CD14-positive monocyte (primary cell): ENCODE measurements around the gene NT5DC4. TPM values are rescaled to one million over a fixed set of nuclear protein-coding genes. Genes with fewer than 3 reads are reported as not detected.

ENCODE experiments used
- DNase-seq, 3 donors: peaks; one replicate each; pipeline ENCODE4 v3.0.0-alpha.2; 2011 to 2022
- H2AFZ ChIP-seq: 2 replicates; pipeline ENCODE4 v1.6.0; 2012; ENCODE audit warnings: mild to moderate bottlenecking, low read depth, low read length, inconsistent platforms; ENCODE audit not compliant: insufficient read depth, poor library complexity, severe bottlenecking
- H3K27ac ChIP-seq, 2 donors: 1 replicate in 1 of 2; 2 replicates in 1 of 2; pipeline ENCODE4 v1.5.1; 2012 to 2013; ENCODE audit warnings: low read length in 2 of 2, control low read depth in 1 of 2, inconsistent platforms in 1 of 2, low read depth in 1 of 2, mild to moderate bottlenecking in 1 of 2
- H3K27me3 ChIP-seq, 2 donors: one replicate each; pipeline versions ENCODE4 v1.6.0 to v1.6.1; 2011 to 2013; ENCODE audit warnings: low read length in 2 of 2; ENCODE audit not compliant: control insufficient read depth in 2 of 2, insufficient read depth in 2 of 2
- H3K36me3 ChIP-seq, 2 donors: replicated peaks in 1 of 2; 1 replicate in 1 of 2; 2 replicates in 1 of 2; pipeline versions ENCODE4 v1.5.1 to v1.6.1; 2012 to 2013; ENCODE audit warnings: low read length in 2 of 2, control low read depth in 1 of 2, inconsistent platforms in 1 of 2, mild to moderate bottlenecking in 1 of 2; ENCODE audit not compliant: insufficient read depth in 2 of 2, control insufficient read depth in 1 of 2
- H3K4me1 ChIP-seq, 2 donors: 1 replicate in 1 of 2; 2 replicates in 1 of 2; pipeline versions ENCODE4 v1.5.1 to v1.6.1; 2012 to 2013; ENCODE audit warnings: low read length in 2 of 2, control low read depth in 1 of 2, inconsistent platforms in 1 of 2, mild to moderate bottlenecking in 1 of 2, moderate library complexity in 1 of 2; ENCODE audit not compliant: insufficient read depth in 2 of 2, control insufficient read depth in 1 of 2
- H3K4me2 ChIP-seq: replicated peaks from 2 replicates; pipeline ENCODE3; 2012; ENCODE audit warnings: low read length, moderate library complexity, mild to moderate bottlenecking; ENCODE audit not compliant: poor library complexity, severe bottlenecking; ENCODE audit errors: extremely low read depth
- H3K4me3 ChIP-seq, 3 experiments: fragments of 200-600 bp in 1 of 3; sonication (generic) in 1 of 3; replicated peaks in 1 of 3; 1 replicate in 2 of 3; 2 replicates in 1 of 3; pipeline ENCODE4 v1.5.1; 2011 to 2013; ENCODE audit warnings: low read length in 3 of 3, mild to moderate bottlenecking in 3 of 3, control low read depth in 2 of 3, low read depth in 2 of 3, inconsistent platforms in 1 of 3, moderate library complexity in 1 of 3
- H3K79me2 ChIP-seq: 2 replicates; pipeline ENCODE4 v1.6.0; 2012; ENCODE audit warnings: mild to moderate bottlenecking, control low read depth, inconsistent platforms, low read length, moderate library complexity; ENCODE audit not compliant: insufficient read depth
- H3K9ac ChIP-seq: 2 replicates; pipeline ENCODE4 v1.6.0; 2017; ENCODE audit warnings: low read length, mild to moderate bottlenecking; ENCODE audit not compliant: insufficient read depth, poor library complexity, severe bottlenecking
- H3K9me3 ChIP-seq, 2 donors: replicated peaks in 1 of 2; 1 replicate in 1 of 2; 2 replicates in 1 of 2; pipeline versions ENCODE4 v1.5.1 to v1.6.1; 2012 to 2013; ENCODE audit warnings: low read length in 2 of 2, control low read depth in 1 of 2; ENCODE audit not compliant: control insufficient read depth in 1 of 2, insufficient read depth in 1 of 2
- H4K20me1 ChIP-seq: 2 replicates; pipeline ENCODE4 v1.6.0; 2012; ENCODE audit warnings: mild to moderate bottlenecking, low read length, control low read depth, moderate library complexity; ENCODE audit not compliant: insufficient read depth
- H3K27ac Mint-ChIP-seq, 7 donors: one replicate each; pipeline ENCODE4 v1.8.0; 2020; ENCODE audit warnings: mild to moderate bottlenecking in 7 of 7, mixed read lengths in 7 of 7, moderate library complexity in 6 of 7, inconsistent platforms in 2 of 7
- H3K27me3 Mint-ChIP-seq, 3 donors: one replicate each; pipeline ENCODE4 v1.8.0; 2021 to 2022; ENCODE audit warnings: low read depth in 3 of 3, mild to moderate bottlenecking in 3 of 3, mixed read lengths in 3 of 3, moderate library complexity in 3 of 3, inconsistent platforms in 1 of 3
- H3K36me3 Mint-ChIP-seq, 2 donors: one replicate each; pipeline ENCODE4 v1.8.0; 2020; ENCODE audit warnings: mixed read lengths in 2 of 2, inconsistent platforms in 1 of 2, mild to moderate bottlenecking in 1 of 2
- H3K4me1 Mint-ChIP-seq: one replicate; pipeline ENCODE4 v1.8.0; 2020; ENCODE audit warnings: mild to moderate bottlenecking, mixed read lengths
- H3K4me3 Mint-ChIP-seq, 2 donors: one replicate each; pipeline ENCODE4 v1.8.0; 2020; ENCODE audit warnings: mild to moderate bottlenecking in 2 of 2, mixed read lengths in 2 of 2, moderate library complexity in 1 of 2
- H3K9me3 Mint-ChIP-seq, 7 donors: one replicate each; pipeline ENCODE4 v1.8.0; 2020 to 2022; ENCODE audit warnings: mixed read lengths in 7 of 7, mild to moderate bottlenecking in 6 of 7, moderate library complexity in 6 of 7, inconsistent platforms in 2 of 7
- WGBS: methylation state at CpG from one replicate; pipeline ENCODE4 v1.1.5; 2013; ENCODE audit warnings: missing lambda C conversion rate; ENCODE audit not compliant: insufficient coverage; 5-methylcytosine and 5-hydroxymethylcytosine counted together
- intact Hi-C, 2 donors: fragments of 100-400 bp; cut with micrococcal nuclease; formaldehyde crosslinking; loops; one replicate each; pipeline versions ENCODE4 v1.15.0 to v1.15.1; 2023
- polyA plus RNA-seq, 3 donors: library from polyadenylated mRNA; depleted of rRNA in 1 of 3; unstranded in 2 of 3; stranded (reverse) in 1 of 3; fragments of 300-500 nt in 2 of 3; fragments of >200 nt in 1 of 3; fragmentation: Illumina TruSeq in 2 of 3; gene quantifications; 1 replicate in 2 of 3; 2 replicates in 1 of 3; pipeline ENCODE4 v1.2.3, GENCODE V29; 2012 to 2021
- TF ChIP-seq, protein P1 (sequence below): fragments of 200-600 bp; IDR thresholded peaks from one replicate; pipeline ENCODE4 v1.8.0; 2022; ENCODE audit warnings: antibody characterized with exemption, mild to moderate bottlenecking

Gene NT5DC4
- polyA plus RNA-seq, 3 donors: 2.2 TPM; not detected in 2

DNA sequence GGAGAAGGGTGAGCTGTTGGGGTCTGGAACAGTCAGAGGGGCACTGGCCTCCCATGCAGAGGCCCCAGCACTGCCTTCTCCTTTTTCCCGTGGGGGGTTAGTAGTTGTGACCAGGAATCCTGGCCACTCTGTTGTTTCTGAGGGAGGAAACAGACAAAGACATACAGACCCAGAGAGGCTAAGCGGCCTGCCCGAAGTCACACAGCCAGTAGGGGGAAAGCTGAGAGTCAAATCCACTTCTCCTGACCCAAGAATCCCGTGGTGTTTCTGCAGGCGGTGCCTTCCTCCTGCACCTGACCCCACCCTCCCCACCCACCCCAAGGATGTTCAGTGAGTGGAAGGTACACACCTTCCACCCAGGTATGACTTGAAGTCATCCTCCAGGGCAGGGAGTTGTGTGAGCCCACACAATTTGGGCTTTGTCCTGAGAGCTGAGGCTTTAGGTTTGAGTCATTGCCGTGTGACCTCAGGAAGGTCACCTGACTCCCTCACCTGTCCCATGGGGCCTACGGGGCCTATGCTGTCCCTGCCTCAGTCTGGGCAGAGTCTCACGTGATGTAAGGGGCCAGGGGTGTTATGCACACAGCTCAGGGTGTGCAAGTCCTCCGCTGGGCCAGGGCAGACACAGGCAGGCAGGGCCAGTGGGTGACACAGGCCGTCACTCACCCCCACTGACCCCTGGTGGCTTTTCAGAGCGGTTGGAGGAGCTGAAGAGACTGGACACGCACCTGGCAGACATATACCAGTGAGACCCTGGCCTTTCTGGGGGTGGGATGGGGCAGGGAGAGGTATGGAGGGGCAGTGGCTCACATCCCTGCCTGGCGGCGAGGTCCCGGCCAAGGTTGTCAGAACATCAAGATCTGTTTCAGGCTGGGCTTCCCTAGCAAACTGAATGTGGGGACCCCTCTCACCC is 5.0 kb downstream of the NT5DC4 start:
- WGBS: 88% methylated on average over 9 of the region's 15 CpGs
- Mint-ChIP-seq H3K4me1 (peaks cover 66% of the 10 kb centered on the region), H3K4me3 (no peak overlapping the region), H3K36me3 (no peaks in the 10 kb centered on the region), H3K27me3 (peaks cover 0 to 2% (median 0%) of the 10 kb centered on the region in 3 donors), H3K27ac (peak overlapping the region in 5 of 7 donors; percentile 24 to 85 (median 76)), H3K9me3 (peaks cover 0 to 2% (median 0%) of the 10 kb centered on the region in 7 donors)
- Histone ChIP-seq H3K27me3 (no peaks in the 10 kb centered on the region), H3K36me3 (no peaks in the 10 kb centered on the region), H3K79me2 (no peaks in the 10 kb centered on the region), H2AFZ (no peak overlapping the region), H4K20me1 (no peaks in the 10 kb centered on the region), H3K9me3 (no peaks in the 10 kb centered on the region), H3K4me3 (no peak overlapping the region), H3K4me2 (no peak overlapping the region), H3K4me1 (peaks cover 71 to 77% of the 10 kb centered on the region in 2 donors), H3K9ac (no peak overlapping the region), H3K27ac (peak overlapping the region in 1 of 2 donors; percentile 54)
- TF ChIP-seq, protein P1, sequence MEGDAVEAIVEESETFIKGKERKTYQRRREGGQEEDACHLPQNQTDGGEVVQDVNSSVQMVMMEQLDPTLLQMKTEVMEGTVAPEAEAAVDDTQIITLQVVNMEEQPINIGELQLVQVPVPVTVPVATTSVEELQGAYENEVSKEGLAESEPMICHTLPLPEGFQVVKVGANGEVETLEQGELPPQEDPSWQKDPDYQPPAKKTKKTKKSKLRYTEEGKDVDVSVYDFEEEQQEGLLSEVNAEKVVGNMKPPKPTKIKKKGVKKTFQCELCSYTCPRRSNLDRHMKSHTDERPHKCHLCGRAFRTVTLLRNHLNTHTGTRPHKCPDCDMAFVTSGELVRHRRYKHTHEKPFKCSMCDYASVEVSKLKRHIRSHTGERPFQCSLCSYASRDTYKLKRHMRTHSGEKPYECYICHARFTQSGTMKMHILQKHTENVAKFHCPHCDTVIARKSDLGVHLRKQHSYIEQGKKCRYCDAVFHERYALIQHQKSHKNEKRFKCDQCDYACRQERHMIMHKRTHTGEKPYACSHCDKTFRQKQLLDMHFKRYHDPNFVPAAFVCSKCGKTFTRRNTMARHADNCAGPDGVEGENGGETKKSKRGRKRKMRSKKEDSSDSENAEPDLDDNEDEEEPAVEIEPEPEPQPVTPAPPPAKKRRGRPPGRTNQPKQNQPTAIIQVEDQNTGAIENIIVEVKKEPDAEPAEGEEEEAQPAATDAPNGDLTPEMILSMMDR: no peak
- intact Hi-C loops: loop anchor here (1.0 to 10.0 kb wide), 4 partner anchors 34 to 126 kb away; no protein-coding TSS in a partner anchor
- DNase-seq: no peak

DNA sequence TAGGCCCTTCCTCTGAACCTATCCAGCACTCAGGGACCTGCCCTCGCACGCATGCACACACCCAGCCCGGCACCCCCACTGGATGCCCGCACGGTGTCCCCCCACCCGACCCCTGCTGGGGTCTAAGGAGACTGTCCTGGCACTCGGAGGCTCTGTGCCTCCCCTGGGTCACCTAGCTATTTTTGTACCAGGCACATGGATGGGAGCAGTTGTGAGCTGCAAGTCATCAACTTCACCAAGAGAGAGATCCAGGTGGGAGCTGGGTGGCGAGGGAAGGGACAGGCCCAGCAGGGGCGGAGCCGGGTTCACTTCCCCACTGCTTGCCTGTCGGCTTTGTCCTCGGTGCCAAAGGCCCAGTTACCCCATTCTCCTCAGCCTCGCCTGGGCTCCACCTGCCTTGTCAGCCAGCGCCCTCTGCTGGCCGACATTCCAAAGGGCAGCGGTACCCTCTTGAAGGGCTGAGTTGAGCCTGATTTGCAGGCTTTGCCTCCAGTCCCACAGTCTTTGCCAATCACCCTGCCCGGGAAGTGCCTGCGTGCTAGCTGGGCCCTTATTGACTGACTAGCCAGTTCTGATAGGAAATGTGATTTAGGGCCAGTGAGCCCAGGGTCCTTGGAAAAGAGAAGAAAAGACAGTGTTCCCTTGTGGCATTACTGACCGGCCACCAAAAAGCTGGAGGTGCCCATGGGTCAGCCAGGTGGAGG is 5.8 kb downstream of the NT5DC4 start:
- Histone ChIP-seq H3K4me1 (peaks cover 63 to 69% of the 10 kb centered on the region in 2 donors), H3K79me2 (no peaks in the 10 kb centered on the region), H3K4me3 (no peak overlapping the region), H3K27me3 (no peaks in the 10 kb centered on the region), H3K4me2 (no peak overlapping the region), H3K9me3 (no peaks in the 10 kb centered on the region), H3K36me3 (no peaks in the 10 kb centered on the region), H4K20me1 (no peaks in the 10 kb centered on the region), H3K27ac (peak overlapping the region in 1 of 2 donors; percentile 54), H3K9ac (no peak overlapping the region), H2AFZ (no peak overlapping the region)
- peak; percentile 94 to 96 (median 95) for DNase-seq
- Mint-ChIP-seq H3K27me3 (peaks cover 0 to 2% (median 0%) of the 10 kb centered on the region in 3 donors), H3K36me3 (peaks cover 0 to 1% of the 10 kb centered on the region in 2 donors), H3K27ac (peak overlapping the region in 4 of 7 donors; percentile 78 to 85 (median 80)), H3K9me3 (peaks cover 0 to 2% (median 0%) of the 10 kb centered on the region in 7 donors), H3K4me3 (no peak overlapping the region), H3K4me1 (peaks cover 58% of the 10 kb centered on the region)
- TF ChIP-seq, protein P1: peak; percentile 97
- intact Hi-C loops: loop anchor here (1.0 to 10.0 kb wide), 4 partner anchors 34 to 126 kb away; no protein-coding TSS in a partner anchor
- 19% methylated on average over 15 of the region's 19 CpGs for WGBS
